ENCODE measurements around the gene PTPN3.

Gene PTPN3

GRCh38 chr9:109455391-109455790, 42.7 kb downstream of the PTPN3 start:
- no peak for DNase-seq (ENCODE audit: insufficient read length, low spot score)
- no peak for FAIRE-seq

GRCh38 chr9:109454601-109455155, 43.4 kb downstream of the PTPN3 start:
- FAIRE-seq (no peak), DNase-seq (ENCODE audit: insufficient read length, low spot score) (no peak)

- FAIRE-seq, result no peak
Observed at GRCh38 chr9:109454041-109454440, 44.1 kb downstream of the PTPN3 start.

DNA sequence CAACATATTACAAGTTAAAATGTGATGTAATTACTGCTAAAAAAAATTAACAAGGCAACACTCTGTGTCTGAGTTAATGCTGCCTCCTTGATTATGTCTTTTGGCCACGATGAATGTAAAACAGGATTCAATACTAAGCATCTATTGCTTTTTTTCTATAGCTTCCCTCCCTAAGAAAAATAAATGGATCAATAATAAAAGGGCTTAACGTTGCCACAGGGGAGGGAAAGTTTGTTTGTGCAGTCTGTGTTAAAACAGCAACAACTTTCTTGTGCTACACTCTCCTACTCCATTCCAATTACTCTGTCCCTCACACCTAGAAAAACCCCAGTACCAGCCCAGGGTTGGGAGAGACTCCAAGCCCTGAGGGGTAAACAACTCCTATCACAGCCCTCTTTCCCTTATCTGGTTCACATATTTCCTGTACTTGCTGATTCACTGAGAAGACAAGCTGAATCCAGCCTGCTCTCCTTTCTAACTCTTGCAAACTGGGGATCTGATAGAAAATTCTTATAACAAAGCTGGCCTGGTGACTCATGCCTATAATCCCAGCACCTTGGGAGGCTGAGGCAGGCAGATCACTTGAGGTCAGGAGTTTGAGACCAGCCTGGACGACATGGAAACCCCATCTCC, 44.8 kb downstream of the PTPN3 start:
- FAIRE-seq (no peak), DNase-seq (ENCODE audit: insufficient read length, low spot score) (peak; percentile 69)

More at GRCh38 chr9:109454041-109454440, 44.1 kb downstream of the PTPN3 start:
- DNase-seq (ENCODE audit: insufficient read length, low spot score), result no peak

DNA sequence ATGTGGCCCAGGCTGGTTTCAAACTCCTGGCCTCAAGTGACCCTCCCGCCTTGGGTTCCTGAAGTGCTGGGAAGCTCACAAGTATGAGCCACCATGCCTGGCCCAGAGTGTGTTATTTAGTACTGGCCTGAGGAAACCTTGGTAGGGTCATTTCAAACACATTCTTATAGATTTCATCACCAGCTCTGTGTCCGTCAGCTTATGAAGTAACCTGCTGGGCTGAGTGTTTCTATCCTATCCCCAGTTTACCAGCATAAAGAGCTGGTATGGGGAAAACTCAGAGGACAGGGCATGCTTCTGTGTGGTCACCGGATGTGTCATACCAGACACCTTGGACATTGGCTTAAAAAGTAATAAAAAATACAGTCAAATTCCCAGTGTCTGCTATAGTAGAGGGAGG, 45.3 kb downstream of the PTPN3 start:
- FAIRE-seq (no peak), DNase-seq (ENCODE audit: insufficient read length, low spot score) (peak; percentile 35)

DNA sequence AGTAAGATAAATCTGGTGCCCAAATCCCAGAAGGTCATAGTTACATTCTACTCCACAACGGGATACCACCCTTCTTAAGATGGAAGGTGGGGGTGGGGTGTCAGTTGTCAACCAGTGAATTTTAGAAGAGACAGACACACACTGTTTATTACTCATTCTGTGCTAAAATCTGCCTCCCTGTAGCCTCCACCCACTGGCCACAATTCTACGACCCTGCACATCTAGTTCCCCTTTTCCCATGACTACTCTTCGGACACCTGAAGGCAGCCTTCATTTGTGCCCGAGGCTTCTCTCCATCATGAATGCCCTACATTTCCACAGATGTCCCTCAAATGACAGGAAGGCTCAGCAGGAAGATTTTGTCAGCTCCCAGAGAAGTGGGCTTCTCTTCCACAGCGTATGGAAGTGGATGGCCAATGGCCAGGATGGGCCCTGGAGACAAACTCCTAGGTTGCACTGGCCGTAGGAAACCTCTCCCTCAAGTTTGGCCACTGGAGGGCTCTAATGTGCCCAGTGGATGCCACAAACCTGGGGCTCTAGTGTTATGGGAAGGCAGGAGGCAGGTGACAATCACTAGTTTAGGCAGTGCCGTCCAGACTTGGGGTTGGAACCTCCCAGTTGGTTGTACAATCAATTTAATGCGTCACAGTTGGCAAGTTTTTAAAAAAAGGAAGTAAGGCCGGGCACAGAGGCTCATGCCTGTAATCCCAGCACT, 46.6 kb downstream of the PTPN3 start:
- DNase-seq (ENCODE audit: insufficient read length, low spot score) (no peak), FAIRE-seq (no peak)

GRCh38 chr9:109450346-109450745, 47.8 kb downstream of the PTPN3 start:
- FAIRE-seq (no peak), DNase-seq (ENCODE audit: insufficient read length, low spot score) (no peak)

DNA sequence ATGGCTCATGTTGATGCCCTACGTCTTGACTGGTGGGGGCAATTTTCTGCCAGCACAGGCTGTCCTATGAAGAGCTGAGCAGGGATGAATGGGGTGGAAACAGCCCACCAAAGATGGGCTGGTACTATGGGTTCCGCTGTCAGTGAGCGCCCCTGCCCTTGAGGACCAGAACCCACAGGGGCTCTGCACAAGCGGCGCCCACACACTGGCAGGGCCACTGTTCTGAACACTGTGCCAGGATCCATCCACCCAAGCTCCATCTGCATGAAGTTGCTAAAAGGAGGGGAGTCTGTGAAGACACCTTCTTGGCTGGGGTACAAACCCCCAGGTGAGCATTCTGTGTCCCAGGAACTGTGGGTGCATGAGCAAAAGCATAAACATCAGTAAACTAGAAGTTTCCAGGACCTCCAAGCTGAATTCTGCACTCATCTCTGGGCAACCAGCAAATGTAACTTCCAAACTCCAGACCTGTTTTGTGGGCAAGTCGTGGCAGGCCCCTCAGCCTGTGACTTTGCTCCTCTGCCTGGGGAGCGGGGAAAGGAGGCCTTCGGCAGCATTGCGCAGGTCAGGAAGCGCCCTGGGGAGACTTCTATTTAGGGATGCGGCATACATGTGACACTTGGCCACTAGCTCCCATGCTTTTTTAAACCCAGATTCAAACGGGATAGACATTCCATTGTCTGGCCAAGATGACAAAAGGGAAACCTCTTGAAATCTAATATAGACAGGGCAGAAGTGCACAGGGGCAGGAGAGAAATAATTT, 48.9 kb downstream of the PTPN3 start:
- DNase-seq (ENCODE audit: insufficient read length, low spot score) (no peak), FAIRE-seq (no peak)

- DNase-seq (ENCODE audit: insufficient read length, low spot score) (no peak), FAIRE-seq (no peak)
Observed at GRCh38 chr9:109448223-109448622, 49.9 kb downstream of the PTPN3 start.

GRCh38 chr9:109447329-109448076, 50.6 kb downstream of the PTPN3 start:
- no peak for DNase-seq (ENCODE audit: insufficient read length, low spot score)
- no peak for FAIRE-seq

GRCh38 chr9:109444771-109445320, 53.3 kb downstream of the PTPN3 start:
- DNase-seq (ENCODE audit: insufficient read length, low spot score) (no peak), FAIRE-seq (no peak)

DNA sequence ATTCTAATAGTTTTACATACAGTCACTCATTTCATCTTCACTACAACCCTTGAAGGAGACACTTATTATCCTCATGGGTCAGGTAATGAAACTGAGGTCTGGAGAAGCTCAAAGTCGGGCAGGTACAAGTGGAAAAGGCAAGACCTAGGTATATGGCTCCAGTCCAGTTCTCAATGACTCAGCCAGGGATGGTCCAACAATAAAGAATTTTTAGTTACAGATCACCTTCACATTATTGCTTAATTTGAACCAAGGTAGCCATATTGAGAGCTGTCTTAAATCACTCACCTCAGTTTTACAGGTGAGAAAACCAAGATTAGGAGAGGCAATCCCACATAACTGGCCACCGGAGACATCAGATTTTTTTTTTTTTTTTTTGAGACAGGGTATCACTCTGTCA, 55.4 kb downstream of the PTPN3 start:
- no peak for DNase-seq (ENCODE audit: insufficient read length, low spot score)
- FAIRE-seq, result no peak

DNA sequence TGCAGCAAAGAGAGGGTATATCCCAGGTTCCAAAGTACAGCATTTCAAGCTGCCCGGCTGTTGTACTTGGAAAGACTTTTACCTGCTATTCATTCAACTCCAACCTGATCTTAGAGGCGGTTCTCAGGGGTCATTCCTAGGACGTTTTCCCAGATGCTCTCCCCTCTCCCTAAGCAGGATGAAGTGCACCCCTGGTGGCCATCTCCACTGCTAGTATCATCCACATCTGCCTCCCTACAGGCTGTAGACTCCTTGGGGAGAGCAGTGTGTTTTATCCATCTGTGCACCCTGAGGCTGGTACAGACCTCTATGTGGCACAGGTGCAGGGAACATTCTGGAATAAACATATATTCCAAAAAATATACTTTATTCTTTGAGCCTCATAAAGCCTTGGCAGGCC, 56.8 kb downstream of the PTPN3 start:
- FAIRE-seq (no peak), DNase-seq (ENCODE audit: insufficient read length, low spot score) (no peak)

GRCh38 chr9:109440797-109441287, 57.3 kb downstream of the PTPN3 start:
- FAIRE-seq (peak; percentile 36), DNase-seq (ENCODE audit: insufficient read length, low spot score) (peak; percentile 79)

DNA sequence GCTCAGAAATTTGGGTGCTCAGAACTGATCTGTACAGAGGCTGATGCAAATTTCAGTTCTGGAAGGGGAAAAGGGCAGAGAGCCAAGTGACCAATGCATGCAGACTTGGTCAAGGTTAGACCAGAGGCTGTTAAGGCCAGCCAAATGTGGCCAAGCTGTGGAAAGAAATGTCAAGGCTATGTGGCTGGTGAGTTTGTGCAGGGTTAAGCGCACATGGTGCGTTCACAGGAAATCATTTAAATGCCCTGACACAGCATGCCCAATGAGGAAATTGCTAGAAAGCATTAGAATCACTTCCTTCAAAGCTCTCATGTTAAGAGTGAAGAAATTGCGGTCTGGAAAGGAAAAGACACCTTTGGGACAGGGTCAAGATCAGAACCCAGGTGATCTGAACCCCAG, 58.0 kb downstream of the PTPN3 start:
- no peak for FAIRE-seq
- no peak for DNase-seq (ENCODE audit: insufficient read length, low spot score)

DNA sequence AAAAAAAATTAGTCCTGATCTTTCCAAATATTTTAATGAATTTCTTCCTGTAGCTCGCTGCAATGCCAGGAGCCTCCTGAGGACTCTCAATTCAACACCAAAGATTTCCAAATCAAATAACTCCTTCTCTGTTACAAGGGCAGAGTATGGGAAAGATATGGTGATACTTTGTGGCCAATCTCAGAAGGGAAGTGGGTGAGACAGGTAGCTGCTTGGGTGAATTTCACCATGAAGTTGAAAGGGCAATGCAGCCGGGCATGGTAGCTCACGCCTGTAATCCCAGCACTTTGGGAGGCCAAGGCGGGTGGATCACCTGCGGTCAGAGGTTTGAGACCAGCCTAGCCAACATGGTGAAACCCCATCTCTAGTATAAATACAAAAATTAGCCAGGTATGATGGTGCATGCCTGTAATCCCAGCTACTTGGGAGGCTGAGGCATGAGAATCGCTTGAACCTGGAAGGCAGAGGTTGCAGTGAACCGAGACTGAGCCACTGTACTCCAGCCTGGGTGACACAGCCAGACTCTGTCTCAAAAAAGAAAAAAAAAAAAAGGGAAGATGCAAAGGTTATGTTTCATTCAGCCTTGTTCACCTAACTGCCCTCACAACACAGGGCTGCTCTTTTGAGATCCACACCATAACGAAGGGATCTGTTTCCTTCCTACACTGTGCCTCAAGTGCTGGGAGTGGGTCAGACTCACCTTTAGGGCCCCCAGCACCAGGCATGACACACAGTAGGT, 58.6 kb downstream of the PTPN3 start:
- FAIRE-seq, result no peak
- no peak for DNase-seq (ENCODE audit: insufficient read length, low spot score)

DNA sequence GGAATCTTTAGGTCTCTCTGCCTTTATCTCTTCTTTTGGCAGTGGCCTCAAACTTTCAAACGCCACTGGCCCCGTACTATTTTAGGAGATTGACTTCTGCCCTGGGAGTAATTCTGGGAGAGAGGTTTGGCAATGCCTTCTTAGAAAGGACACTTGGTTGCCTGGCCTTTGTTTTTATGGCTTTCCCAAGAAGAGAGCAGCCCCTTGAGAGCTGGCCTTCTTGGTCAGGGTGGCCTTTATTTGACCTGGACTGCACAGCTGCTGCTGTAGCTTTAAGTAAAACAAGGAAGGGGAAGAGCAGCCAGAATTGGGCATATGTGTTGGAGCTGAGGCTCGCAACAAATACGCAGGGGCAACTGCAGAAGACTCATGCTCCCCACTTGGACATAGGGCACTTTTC, 60.8 kb downstream of the PTPN3 start:
- FAIRE-seq (no peak), DNase-seq (ENCODE audit: insufficient read length, low spot score) (no peak)

- DNase-seq (ENCODE audit: insufficient read length, low spot score) (no peak), FAIRE-seq (no peak)
Observed at GRCh38 chr9:109436071-109436470, 62.0 kb downstream of the PTPN3 start.

DNA sequence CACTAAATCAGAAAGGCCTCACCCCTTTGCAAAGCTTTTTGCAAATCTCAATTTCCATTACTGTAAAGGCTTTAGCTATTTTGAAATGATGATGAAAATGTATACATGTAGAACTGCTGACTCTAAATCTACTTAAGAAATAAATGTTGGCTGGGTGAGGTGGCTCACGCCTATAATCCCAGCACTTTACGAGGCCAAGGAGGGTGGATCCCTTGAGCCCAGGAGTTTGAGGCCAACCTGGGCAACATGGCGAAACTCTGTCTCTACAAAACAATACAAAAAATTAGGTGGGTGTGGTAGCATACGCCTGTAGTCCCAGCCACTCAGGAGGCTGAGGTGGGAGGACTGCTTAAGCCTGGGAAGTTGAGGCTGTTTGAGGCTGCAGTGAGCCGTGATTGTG, 64.6 kb downstream of the PTPN3 start:
- FAIRE-seq (no peak), DNase-seq (ENCODE audit: insufficient read length, low spot score) (no peak)

GRCh38 chr9:109430231-109430630, 67.9 kb downstream of the PTPN3 start:
- DNase-seq (ENCODE audit: insufficient read length, low spot score), result no peak
- no peak for FAIRE-seq

All from HTR-8/SVneo (cell line).